GM18526 (cell line): ENCODE measurements around the gene JAML.

ENCODE experiments used
- POLR2A ChIP-seq: IDR thresholded peaks from 3 replicates; pipeline ENCODE4 v1.6.1; 2011; ENCODE audit not compliant: insufficient read length; ENCODE audit errors: extremely low read depth

The JAML gene

GRCh38 chr11:118243993-118244762 is 19.4 kb upstream of the JAML start:
- no peak for TF ChIP-seq POLR2A

- TF ChIP-seq POLR2A: no peak
Observed at GRCh38 chr11:118243161-118243560, 18.4 kb upstream of the JAML start.

- TF ChIP-seq POLR2A: no peak
Observed at GRCh38 chr11:118241764-118242098, 16.9 kb upstream of the JAML start.

DNA sequence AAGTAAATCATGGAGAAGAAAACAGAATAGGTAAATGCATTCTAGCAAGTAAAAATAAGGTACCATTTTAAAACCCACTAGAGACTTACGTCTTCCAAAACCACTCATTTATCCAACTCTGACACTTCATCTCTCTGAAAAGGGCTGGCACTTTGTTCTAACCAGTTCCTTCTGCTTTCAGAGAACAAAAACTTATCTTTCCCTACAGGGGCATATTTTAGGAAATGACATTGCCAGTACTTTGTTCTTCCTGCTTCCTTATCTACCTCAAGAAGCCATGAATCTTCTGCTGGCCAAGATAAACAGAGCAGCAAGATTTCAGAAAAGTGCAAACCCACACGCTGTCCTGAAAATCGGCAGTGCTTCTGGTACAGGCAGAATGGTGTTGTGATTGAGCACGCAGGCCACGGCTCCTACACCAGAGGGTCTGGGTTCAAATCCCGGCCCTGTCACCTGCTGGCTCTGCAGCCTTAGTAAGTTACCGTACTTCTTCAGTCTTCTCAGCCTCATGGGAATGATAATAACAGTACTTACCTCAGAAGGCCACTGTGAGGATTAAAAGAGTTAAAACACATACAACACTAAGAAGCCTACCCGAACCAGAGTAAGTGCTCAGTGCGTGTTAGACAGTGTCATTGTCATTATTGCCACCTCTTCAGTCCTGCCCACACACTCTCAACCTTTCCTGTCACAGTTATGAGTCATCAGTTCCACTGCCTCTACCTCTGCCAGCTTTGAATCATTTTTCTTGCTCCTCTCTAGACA is 16.4 kb upstream of the JAML start:
- TF ChIP-seq POLR2A: no peak

DNA sequence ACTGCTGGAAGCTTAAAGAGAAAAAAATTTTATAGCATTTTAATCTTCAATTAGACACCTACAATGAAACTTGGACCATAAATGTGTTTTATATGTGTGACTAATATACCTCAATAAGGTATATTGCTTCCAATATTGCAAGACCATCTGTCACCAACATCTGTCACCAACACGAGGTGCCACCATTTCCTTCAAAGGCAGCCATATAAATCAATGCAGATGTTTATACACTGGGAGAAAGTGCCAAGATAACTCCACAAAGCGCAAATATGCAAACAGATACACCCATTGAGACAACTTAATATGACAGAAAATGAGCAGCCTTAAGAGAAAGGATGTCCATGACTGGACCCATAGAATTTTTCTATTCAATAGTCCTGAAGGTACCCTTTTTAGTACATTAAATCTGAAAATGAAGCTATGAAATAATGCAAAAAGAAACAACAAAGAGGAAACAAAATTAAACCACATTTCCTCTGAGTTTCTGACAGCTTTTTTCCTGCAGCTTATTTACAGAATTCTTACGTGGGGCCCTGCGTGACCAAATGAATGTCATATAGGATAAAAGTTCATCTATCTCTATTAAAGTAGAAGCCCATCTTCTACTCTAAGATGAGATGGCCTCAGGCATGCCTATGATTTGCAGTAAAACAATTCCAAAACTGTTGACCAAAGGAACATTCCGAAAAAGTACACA is 14.8 kb upstream of the JAML start:
- no peak for TF ChIP-seq POLR2A

- TF ChIP-seq POLR2A: no peak
Observed at GRCh38 chr11:118238929-118239328, 14.1 kb upstream of the JAML start.

- no peak for TF ChIP-seq POLR2A
Observed at GRCh38 chr11:118238421-118238820, 13.6 kb upstream of the JAML start.

DNA sequence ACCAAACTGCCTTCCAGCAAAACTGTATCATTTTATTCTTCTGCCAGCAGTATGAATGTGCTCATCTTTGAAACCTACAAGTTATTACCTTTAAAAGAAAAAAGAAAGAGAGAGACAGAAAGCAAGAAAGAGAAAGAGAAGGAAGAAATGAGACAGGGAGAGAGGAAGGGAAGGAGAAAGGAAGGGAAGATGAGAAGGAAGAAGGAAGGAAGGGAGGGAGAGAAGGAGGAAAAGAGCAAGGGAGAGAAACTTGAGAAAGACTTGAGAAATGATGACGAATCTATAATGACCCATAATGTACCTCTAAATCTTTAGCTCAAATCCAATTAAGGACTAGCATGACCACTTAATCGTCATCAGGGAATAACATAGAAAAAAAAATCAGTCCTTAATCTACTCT is 11.4 kb upstream of the JAML start:
- TF ChIP-seq POLR2A: no peak

GRCh38 chr11:118234833-118235232 is 10.0 kb upstream of the JAML start:
- no peak for TF ChIP-seq POLR2A

- no peak for TF ChIP-seq POLR2A
Observed at GRCh38 chr11:118233850-118234249, 9.0 kb upstream of the JAML start.

DNA sequence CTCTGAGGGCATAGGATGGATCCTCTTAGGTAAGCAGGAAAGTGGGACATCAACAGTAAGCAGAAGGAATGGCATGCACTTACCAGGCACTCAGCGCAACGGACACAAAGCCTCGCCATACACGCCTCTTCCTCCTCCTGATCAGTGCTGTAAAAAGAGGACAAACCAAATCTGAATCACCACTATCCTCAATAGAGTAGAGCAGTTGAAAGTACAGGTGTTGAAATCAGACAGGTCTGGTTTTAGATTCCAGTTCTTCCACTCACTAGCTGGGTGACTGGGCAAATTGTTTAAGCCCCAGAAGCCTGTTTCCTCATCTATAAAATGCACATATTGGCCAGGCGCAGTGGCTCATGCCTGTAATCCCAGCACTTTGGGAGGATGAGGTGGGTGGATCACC is 8.6 kb upstream of the JAML start:
- TF ChIP-seq POLR2A: no peak

- TF ChIP-seq POLR2A: no peak
Observed at GRCh38 chr11:118232659-118233058, 7.8 kb upstream of the JAML start.

- no peak for TF ChIP-seq POLR2A
Observed at GRCh38 chr11:118231461-118231860, 6.7 kb upstream of the JAML start.

GRCh38 chr11:118230088-118230487 is 5.3 kb upstream of the JAML start:
- no peak for TF ChIP-seq POLR2A

DNA sequence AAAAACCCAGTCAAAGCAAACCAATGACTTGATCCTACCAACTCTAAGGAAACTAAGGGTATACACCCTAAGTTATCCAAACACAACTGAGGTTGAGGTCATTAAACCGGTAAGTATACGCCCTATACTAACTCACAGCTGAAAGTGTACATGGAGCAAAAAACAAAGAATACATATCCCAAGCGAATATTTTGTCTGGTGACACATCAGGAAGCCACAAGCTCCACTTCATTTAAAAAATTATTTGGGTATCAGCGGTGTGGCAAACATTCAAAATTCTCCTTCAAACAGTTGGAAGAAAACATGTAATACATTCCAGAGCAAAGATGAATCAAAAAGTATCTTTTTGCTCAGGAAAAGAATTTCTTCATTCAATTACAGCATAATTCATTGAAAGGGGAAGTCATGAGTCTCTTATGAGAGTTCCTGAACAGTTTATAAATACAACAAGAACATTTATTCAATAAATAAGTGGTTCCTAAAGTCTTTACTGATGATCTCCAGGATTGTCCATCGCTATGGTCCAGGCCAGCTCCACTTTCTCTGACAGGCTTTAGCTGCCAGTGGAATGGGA is 4.5 kb upstream of the JAML start:
- no peak for TF ChIP-seq POLR2A
